Peyer's patch (tissue), 4 donors: Measurements from ENCODE around the gene ABI2.

Experiments
- CTCF ChIP-seq, 6 experiments: fragments of 450-650 bp in 4 of 6; fragments of 200-600 bp in 2 of 6; sonication (generic) in 1 of 6; IDR thresholded peaks; one replicate each; pipeline ENCODE4 v1.5.1; 2017 to 2019; ENCODE audit warnings: antibody characterized with exemption in 6 of 6, mild to moderate bottlenecking in 3 of 6, moderate library complexity in 1 of 6
- POLR2A ChIP-seq, 2 donors: fragments of 450-650 bp; IDR thresholded peaks; one replicate each; pipeline ENCODE4 v1.5.1; 2017; ENCODE audit warnings: antibody characterized with exemption in 2 of 2, mild to moderate bottlenecking in 2 of 2, moderate library complexity in 2 of 2

- TF ChIP-seq CTCF (IDR thresholded peaks at IDR 0.05) (no peak), POLR2A (IDR thresholded peaks at IDR 0.05) (no peak)
These were observed 164.8 kb downstream of the ABI2 start for GRCh38 chr2:203492965-203493364.
